Stimulated activated CD8-positive, alpha-beta memory T cell treated with anti-CD3 and anti-CD28 coated beads, Interleukin-12 subunit alpha, Interleukin-12 subunit beta, amount 100 ng/mL, for 24 hours (primary cell): ENCODE data around the gene POGLUT2.
"Not testable (repeated sequence)": the region's sequence is repeated elsewhere in the genome, so short reads cannot be mapped to it uniquely, and the experiment has no call there.

Source experiments
- DNase-seq: peaks from one replicate; pipeline ENCODE4 v3.0.0-alpha.2; 2020; ENCODE audit errors: extremely low read depth

POGLUT2 gene

GRCh38 chr13:102805680-102806079, 6.9 kb upstream of the POGLUT2 start:
- no peak for DNase-seq

- DNase-seq = peak; percentile 65
Observed at GRCh38 chr13:102800145-102801041, 1.6 kb upstream of the POGLUT2 start.

- DNase-seq = no peak
Observed at GRCh38 chr13:102799426-102800144, 809 bp upstream of the POGLUT2 start.

- no peak for DNase-seq
Observed at GRCh38 chr13:102793611-102794355, 5.0 kb downstream of the POGLUT2 start.

GRCh38 chr13:102792396-102792795, 6.4 kb downstream of the POGLUT2 start:
- no peak for DNase-seq

- no peak for DNase-seq
Observed at GRCh38 chr13:102788683-102789082, 10.1 kb downstream of the POGLUT2 start.

GRCh38 chr13:102784483-102784882, 14.3 kb downstream of the POGLUT2 start:
- no peak for DNase-seq

- DNase-seq = no peak
Observed at GRCh38 chr13:102781591-102781990, 17.2 kb downstream of the POGLUT2 start.

- DNase-seq = not testable (repeated sequence)
Observed at GRCh38 chr13:102780656-102781055, 18.1 kb downstream of the POGLUT2 start.

- DNase-seq = no peak
Observed at GRCh38 chr13:102779436-102780159, 19.2 kb downstream of the POGLUT2 start.

GRCh38 chr13:102777736-102778135, 21.0 kb downstream of the POGLUT2 start:
- no peak for DNase-seq

- no peak for DNase-seq
Observed at GRCh38 chr13:102776271-102776670, 22.5 kb downstream of the POGLUT2 start.

GRCh38 chr13:102774591-102775520, 23.9 kb downstream of the POGLUT2 start:
- DNase-seq = no peak

GRCh38 chr13:102774214-102774568, 24.6 kb downstream of the POGLUT2 start:
- no peak for DNase-seq

- DNase-seq = peak; percentile 71
Observed at GRCh38 chr13:102773441-102774213, 25.1 kb downstream of the POGLUT2 start, which contains the start of gene TEX30. Gene TEX30, minus strand, starts transcription at chr13:102773786. Its CDS starts 3,760 bp downstream, at chr13:102770026.

- DNase-seq = no peak
Observed at GRCh38 chr13:102772042-102772425, 26.7 kb downstream of the POGLUT2 start.

- no peak for DNase-seq
Observed at GRCh38 chr13:102771298-102772041, 27.3 kb downstream of the POGLUT2 start.

- no peak for DNase-seq
Observed at GRCh38 chr13:102770435-102770834, 28.3 kb downstream of the POGLUT2 start.

- DNase-seq = no peak
Observed at GRCh38 chr13:102769679-102770078, 29.1 kb downstream of the POGLUT2 start.
